Neural cell (in vitro differentiated cells): ENCODE results near the gene PLA2G15. TPM values are rescaled to one million over a fixed set of nuclear protein-coding genes. Genes with fewer than 3 reads are reported as not detected.

Experiments
- polyA plus RNA-seq: library from polyadenylated mRNA; depleted of rRNA; stranded (reverse); fragments of >200 nt; gene quantifications from 2 replicates; pipeline ENCODE4 v1.2.3, GENCODE V29; 2014
- small RNA-seq, 3 experiments: library from RNA; depleted of rRNA; stranded (forward); fragments of <200 nt; gene quantifications; one replicate each; pipeline ENCODE3, GENCODE V24; 2012

The PLA2G15 gene
- polyA plus RNA-seq, 1 donor from 2014 or later: 19.6 TPM

Small RNAs within 50 kb of the gene (small RNA-seq; reads per million reads assigned to genes)
- gene RNU6-1262P: 0 to 0.98 (median 0) reads per million in 3 experiments

Other genes starting within 250 kb of the PLA2G15 start
- not detected in 2 replicates for gene DPEP2, start 245.9 kb upstream of the PLA2G15 start, polyA plus RNA-seq
- not detected in 2 replicates for gene DPEP2NB, start 229.5 kb upstream of the PLA2G15 start, polyA plus RNA-seq
- 13.9 and 18.0 TPM in 2 replicates for gene DDX28, start 222.1 kb upstream of the PLA2G15 start, polyA plus RNA-seq
- gene DUS2, start 222.1 kb upstream of the PLA2G15 start, polyA plus RNA-seq: 22.4 and 22.8 TPM in 2 replicates
- 5.6 and 6.2 TPM in 2 replicates for gene NFATC3, start 160.0 kb upstream of the PLA2G15 start, polyA plus RNA-seq
- not detected in 2 replicates for gene ESRP2, start 9.2 kb upstream of the PLA2G15 start, polyA plus RNA-seq
- 36.0 and 39.3 TPM in 2 replicates for gene SLC7A6, start 19.2 kb downstream of the PLA2G15 start, polyA plus RNA-seq
- gene SLC7A6OS, start 65.6 kb downstream of the PLA2G15 start, polyA plus RNA-seq: 18.9 and 21.3 TPM in 2 replicates
- 203 and 207 TPM in 2 replicates for gene PRMT7, start 65.6 kb downstream of the PLA2G15 start, polyA plus RNA-seq
- gene SMPD3, start 203.1 kb downstream of the PLA2G15 start, polyA plus RNA-seq: 38.2 and 42.7 TPM in 2 replicates